ENCODE data around the gene COL1A1.

The COL1A1 gene

DNA sequence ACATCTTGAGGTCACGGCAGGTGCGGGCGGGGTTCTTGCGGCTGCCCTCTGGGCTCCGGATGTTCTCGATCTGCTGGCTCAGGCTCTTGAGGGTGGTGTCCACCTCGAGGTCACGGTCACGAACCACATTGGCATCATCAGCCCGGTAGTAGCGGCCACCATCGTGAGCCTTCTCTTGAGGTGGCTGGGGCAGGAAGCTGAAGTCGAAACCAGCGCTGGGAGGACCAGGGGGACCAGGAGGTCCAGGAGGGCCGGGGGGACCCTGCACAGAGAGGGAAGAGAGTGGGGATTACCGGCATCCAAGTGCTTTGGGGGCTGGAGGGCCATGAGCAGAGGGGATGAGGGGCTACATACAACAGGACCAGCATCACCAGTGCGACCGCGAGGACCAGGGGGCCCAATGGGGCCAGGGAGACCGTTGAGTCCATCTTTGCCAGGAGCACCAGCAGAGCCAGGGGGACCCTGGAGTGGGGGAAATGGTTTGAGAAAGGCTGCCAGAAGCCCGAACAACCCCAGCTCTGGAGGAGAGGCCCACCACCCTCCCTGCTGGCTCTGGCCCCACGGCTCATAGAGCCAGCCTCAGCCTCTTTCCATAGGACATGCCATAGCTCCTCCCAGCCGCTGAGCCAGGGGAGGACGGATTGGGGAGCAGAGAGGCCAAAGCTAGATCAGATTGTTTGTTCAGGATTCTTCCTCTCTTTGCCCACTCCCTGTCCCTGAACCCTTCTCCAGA lies 14.6 kb downstream of the COL1A1 start:
- no peak for DNase-seq (ENCODE audit: low spot score)

DNA sequence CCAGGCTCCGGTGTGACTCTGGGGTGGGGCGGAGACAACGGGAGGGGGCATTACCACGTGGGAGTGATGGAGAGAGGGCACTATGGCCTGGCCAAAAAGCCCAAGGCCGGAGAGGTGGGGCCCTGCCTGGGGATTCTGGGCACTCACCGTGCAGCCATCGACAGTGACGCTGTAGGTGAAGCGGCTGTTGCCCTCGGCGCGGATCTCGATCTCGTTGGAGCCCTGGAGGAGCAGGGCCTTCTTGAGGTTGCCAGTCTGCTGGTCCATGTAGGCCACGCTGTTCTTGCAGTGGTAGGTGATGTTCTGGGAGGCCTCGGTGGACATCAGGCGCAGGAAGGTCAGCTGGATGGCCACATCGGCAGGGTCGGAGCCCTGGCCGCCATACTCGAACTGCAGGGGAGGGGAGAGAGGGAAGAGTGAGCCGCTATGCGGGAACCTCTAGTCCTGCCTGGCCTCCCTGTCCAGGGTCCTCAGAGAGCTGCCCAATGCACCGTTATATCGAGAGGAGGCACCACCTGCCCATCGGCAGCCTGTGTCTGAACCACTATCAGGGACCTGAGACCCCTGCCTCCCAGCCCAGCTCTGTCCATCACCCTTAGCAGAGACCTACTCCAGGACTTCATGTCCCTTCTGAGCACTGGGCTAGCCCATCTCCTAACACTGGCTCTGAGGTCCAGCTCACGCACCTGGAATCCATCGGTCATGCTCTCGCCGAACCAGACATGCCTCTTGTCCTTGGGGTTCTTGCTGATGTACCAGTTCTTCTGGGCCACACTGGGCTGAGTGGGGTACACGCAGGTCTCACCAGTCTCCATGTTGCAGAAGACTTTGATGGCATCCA lies 15.6 kb downstream of the COL1A1 start:
- no peak for DNase-seq (ENCODE audit: low spot score)

DNA sequence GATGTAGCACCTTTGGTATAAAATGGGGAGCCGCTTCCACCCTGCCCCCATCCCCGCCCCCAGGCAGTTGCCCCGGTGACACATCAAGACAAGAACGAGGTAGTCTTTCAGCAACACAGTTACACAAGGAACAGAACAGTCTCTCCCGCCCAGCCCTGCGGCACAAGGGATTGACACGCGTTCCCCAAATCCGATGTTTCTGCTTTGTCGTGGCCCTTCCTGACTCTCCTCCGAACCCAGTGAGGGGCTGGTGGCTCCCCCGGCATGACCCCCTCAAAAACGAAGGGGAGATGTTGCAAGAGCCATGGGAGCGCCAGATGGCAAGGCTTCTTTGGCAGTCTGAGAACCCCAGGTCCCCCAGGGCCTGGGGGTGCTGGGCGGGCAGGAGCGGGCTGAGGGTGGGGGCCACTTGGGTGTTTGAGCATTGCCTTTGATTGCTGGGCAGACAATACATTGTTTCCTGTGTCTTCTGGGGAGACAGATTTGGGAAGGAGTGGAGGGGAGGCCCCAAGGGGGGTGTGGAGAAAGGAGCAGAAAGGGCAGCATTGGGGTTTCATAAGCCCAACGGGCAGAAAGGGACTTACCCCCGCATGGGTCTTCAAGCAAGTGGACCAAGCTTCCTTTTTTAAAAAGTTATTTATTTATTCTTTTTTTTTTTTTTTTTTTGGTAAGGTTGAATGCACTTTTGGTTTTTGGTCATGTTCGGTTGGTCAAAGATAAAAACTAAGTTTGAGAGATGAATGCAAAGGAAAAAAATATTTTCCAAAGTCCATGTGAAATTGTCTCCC lies 16.6 kb downstream of the COL1A1 start:
- no peak for DNase-seq (ENCODE audit: low spot score)

DNA sequence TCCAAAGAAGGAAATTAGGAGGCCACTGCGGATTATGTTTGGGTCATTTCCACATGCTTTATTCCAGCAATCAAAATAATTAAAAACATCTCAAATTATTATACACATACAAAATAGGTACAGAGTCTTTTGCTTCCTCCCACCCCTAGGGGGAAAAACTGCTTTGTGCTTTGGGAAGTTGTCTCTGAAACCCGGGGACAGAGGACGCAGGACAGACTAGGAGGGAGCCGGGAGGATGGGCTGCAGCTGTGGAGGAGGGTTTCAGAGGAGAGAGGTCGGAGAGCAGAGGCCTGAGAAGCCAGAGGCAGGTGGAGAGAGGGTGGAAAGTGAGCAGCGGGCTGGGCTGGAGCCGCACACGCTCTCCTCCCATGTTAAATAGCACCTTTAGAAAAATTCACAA lies 17.4 kb downstream of the COL1A1 start:
- DNase-seq (ENCODE audit: low spot score) = no peak

DNA sequence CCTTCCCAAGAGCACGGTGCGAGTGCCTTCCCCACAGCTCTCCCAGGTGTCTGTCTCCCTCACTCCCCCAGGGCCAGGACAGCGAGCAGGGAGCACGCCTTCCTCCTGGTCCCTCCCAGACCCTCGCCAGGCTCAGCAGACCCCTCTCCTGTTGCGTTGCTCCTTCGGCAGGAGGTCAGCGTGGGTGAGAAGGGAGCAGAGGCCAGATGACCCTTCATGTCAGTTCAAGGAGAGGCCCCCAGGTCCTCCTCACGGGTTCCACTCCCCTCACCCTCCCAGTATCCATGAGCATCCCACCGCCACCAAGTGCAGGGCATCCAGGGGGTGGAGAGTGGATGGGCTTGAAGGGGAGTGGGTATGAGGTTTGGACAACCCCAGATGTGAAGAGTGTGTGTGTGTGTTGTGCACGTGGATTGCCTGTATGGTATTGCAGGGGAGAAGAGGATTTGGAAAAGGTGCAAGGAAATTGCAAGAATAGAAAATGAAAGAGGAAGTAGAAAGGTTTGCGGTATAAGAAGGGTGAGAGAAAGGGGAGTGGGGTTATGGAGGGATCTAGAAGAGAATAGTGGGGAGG lies 17.9 kb downstream of the COL1A1 start:
- no peak for DNase-seq (ENCODE audit: low spot score)

DNA sequence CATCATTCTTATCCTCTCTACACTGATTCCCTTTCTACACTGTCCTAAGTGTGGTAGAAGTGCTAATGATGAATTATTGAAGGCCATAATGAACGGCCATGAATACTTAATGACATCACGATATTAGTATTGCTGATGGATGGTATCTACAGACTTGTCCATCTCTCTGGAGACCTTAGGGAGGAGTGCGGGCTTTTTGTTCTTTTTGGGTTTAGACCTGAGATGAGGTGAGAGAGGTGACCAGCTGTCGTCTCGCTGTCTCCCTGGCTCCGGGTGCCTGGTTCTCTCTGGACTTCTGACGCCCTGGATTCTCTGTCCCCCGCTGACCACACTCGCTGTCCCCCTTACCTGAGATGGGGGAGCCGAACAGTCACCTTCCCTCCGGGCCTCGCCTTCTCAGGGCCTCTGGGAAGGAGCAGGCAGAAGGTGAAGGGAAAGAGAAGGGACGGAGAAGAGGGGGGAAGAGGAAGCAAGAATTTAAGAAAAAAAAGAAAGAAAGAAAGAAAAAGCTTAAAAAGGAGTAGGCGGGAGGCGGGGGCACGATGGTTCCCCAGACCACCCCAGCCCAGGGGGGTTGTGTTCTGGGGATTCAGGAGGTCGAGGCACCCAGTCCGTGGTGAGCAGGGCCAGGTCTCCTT lies 18.5 kb downstream of the COL1A1 start:
- no peak for DNase-seq (ENCODE audit: low spot score)

DNA sequence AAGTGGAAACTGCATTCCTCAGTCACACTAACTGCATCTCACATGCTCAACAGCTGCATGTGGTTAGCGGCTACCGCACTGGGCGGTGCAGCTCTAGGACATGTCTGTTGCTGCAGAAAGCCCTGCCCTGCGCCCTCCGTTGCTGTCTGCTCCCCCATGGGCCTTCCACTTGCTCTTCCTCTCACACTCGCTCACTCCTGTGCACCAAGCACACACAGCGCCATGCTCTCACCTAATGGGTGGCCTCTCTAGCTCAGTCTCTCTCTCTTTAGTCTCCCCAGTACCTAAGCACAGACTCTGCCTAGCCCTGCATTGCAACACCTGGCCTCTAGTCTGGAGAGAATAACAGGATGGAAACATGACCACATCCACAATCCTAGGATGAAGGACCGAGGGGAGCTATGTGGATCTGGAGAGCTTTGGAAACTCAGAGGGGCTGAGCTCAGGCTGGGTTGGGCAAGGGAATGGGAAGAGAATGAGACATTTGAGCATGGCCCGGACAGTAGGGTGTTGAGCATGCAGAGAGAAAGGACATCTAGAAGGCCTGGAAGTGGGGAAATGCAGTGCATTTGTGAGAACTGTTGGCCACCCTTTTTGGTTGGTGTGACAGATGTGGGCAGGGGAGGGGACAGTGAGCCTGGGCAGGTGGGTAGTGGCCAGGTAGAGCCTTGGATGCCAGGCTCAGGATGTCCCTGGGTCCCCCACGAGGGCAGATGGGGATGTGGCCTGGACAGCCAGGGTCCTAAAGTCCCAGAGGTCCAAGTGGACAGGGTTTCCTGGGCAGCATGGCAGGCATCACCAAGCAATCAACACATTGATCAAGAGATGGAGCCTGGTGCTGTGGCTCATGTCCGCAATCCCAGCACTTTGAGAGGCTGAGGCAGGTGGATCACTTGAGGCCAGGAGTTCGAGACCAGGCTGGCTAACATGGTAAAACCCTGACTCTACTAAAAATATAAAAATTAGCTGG lies 19.6 kb downstream of the COL1A1 start:
- DNase-seq (ENCODE audit: low spot score) = no peak

DNA sequence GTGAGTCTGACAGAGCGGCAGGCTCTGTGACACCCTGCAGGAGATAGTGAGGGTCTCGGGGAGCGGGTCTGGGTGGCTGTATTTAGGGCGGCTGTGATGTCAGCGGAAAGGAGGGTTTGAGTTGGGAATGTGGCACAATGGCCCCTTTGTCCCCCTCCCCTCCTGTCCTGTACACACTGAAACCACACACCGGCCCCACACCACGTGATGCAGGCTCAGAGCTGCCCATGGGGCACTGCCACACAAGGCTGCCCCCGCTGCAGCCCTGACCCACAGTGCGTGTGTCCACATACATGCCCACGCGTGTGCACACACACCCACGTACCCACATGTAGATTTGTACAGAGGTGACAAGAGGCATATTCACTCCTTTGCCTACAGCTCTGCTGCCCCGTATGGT lies 20.3 kb downstream of the COL1A1 start:
- DNase-seq (ENCODE audit: low spot score) = no peak

DNA sequence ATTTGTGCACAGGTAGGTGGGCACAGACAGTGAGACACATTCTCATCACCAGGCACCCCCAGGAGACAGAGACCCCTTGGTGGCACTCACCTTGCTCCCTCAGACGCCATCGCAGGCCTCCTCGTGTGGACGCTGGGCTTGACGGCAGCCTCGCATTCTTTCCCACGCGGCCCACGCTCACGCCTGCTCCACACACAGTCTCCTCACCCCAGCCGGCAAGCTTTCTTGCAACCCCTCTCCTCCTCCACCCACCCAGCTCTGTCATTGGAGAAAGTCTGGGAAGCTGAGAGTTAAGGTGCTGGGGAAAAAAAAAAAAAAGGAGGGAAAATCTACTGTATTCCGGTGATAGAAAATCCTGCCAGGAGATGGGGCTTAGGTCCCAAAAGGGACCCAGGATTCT lies 20.8 kb downstream of the COL1A1 start:
- DNase-seq (ENCODE audit: low spot score) = no peak

DNA sequence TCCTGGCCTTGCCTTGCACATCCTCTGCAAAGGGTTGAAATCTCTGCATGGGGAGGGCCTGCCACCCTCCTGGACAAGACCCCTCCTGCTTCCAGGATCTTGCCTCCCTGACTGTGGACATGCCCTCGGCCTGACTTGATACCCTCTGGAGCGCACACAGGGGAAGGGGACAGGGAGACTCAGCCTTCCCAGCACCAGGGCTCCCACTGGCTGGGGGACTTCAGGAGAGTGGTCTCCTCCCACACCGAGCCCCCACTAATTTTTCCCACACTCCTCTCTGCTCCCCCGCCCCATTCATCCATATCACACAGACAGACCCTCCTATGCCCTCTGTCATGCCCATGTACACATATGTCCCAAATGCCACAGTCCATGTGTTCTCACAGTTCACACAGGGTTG lies 21.3 kb downstream of the COL1A1 start:
- DNase-seq (ENCODE audit: low spot score) = no peak

DNA sequence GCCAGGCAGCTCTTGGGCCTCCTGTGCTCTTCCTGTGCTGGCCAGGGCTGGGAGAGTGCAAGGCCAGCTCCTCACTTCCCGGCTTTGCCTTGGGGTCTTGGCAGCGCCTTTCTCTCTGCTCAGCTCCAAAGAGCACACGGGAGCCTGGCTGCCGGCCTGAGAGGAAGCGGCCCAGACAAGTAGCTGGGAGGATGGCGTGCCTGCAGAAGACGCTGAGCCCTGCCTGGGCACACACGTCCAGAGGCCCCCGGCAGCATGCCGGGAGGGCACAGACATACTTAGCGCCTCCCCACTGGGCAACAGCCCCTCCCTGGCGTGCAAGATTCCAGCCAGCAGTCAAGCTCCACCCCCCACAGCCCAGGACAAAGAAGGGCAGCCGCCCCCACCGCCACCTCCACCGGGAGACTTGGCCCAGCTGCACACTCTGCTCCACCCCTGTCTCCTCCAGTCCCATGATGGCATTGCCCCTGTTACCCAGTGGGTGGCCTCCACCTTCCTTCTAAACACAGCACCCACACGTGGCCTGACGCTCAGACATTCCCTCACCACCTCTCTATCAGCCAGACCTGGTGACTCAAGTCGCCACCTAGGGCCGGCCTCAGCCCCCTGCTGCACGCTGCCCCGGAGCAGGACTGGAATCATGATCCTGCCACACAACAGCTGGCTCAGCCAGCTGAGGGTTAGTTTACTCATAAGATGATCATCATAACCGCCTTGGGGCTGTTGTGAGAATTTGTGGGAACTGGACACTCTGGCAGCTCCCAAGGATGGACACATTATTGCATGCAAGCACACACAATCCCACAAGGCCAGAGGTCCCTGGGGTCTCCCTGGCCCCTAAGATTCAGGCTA lies 23.2 kb downstream of the COL1A1 start:
- peak; percentile 89 for DNase-seq (ENCODE audit: low spot score)

DNA sequence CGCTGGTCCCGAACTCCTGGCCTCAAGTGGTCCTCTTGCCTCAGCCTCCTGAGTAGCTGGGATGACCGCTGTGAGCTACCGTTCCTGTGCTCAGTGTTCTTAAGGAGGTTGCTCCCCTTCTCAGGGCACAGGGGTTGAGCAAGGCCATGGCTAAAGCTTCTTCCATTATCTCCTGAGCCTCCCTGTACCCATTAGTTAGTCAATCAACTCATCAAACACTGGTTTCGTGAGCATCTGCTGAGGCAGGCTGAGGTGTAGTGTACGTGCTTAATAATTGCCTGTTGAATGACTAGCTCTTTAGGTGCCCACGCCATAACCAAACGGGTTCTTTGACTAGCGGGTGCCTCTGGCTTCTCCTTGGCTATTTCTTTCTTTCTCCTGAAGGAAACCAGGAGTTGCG lies 24.0 kb downstream of the COL1A1 start:
- DNase-seq (ENCODE audit: low spot score) = no peak

DNA sequence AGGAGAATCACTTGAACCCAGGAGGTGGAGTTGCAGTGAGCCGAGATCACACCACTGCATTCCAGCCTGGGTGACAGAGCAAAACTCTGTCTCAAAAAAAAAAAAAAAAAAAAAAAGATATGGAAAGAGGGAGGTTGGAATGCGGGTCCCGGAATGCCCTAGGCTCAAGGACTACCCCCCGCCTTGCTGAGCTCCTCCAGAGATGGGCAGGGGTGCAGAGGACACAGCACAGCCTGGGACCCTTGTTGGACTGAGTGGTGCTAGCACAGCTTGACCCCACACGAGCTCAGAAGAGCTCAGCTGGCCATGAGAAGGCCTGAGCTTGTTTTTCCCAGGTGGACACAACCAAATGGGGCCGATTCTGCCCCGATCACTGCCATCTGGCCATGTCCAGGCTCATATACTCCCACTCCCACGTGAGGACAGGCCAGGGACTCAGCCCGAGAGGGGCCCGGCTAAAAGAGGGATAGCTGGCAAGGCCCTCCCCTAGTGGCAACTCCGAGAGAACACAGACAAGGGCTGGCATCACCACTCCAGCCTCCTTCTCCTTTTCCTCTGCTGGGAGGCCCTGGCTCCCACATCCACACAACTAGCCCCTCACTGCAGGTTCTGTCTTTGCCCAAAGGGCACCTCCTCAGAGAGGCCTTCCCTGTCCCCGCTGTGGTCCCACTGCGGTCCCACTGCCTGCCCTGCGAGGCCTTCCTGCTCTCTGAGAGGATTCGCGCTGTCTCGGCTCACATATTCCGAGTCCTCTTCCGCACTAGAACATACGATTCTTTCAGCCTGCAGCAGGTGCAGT lies 24.7 kb downstream of the COL1A1 start:
- no peak for DNase-seq (ENCODE audit: low spot score)

DNA sequence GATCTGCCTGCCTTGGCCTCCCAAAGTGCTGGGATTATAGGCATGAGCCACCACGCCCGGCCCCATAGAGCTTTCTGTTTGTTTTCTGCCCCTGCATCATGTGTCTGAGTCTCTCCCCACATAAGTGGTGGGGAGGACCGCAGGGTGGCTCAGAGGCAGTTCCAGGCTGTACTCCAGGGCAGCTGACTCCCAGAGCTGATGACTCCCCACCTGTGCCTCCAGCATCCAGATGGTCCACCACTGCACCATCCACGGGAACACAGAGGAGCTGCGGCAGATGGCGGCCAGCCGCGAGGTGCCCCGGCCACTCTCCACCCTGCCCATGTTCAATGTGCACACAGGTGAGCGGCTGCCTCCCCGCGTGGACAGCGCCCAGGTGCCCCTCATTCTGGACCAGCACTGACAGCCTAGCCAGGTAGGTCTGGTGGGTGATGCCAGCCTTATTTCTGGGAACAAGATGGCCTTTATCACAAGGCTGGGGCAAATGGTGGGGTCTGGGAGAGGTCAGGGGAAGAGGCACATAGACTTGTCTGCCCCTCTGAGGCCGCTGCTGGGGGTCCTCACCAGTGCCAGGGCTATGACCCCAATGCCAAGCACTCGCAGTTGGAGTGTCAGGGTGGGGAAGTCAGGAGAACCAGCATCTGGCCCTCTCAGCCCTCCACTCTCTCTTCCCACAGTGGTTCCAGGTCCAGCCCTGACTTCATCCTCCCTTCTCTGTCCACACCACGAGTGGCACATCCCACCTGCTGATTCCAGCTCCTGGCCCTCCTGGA lies 26.2 kb downstream of the COL1A1 start:
- DNase-seq (ENCODE audit: low spot score) = no peak

DNA sequence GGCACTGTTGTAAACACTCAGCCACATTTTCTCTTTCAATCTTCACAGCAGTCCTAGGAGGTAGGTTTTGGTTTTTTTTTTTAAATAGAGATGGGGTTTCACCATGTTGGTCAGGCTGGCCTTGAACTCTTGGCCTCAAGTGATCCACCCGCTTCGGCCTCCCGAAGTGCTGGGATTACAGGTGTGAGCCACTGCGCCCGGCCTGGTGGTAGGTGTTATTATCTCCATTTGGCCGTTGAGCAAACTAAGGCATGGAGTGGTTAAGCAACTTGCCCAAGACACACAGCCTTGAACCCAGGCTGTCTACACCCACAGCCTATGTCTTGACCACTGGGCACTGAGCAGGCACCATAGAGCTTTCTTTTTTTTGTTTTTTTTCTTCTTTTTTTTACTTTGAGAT lies 27.0 kb downstream of the COL1A1 start:
- DNase-seq (ENCODE audit: low spot score) = no peak

DNA sequence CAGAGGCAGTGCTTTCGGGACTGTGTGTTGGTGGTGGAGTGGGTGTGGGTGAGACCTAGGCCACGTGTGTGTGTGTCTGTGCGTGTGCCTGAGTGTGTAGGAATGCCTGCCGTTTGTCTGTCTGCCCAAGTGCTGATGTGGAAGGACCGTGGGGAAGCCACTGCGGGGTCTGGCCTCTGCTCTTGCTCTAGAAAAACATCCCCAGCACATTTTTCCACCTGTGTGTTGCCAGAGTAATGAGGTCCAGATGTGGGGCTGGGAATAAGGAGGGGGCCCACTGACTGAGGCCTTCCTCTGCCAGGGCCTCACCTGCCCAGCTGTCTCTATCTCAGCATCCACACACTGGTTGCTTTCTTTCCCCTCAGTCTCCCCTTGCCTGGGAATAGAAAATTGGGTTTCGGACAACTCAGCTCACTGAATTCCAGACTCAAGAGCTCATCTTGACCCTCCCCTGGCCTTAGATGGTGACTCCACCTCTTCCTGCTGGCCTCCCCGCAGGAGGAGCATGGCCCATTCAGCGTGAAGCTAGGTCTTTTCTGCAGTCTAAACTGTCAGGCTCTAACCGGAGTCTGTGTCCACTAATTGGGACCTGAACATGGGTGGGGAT lies 28.0 kb downstream of the COL1A1 start:
- DNase-seq (ENCODE audit: low spot score) = peak; percentile 30

DNA sequence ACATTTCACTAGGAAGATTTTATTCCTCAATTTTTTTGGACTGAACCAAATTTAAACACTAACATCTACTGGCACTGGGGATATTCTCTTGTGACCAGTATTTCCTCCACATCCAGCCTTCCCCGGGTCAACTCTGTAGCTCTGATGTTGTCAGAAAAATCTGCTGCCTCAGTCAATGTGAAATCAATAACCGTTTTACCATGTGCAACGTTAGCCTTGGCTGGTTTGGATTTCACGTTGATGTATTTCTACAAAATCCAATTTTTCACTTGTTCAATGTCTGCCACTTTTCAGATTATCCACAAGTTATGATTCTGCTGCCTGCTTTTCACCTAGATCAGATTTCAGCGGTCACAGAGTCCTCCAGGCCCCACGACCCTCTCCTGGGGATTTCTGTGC lies 28.5 kb downstream of the COL1A1 start:
- no peak for DNase-seq (ENCODE audit: low spot score)

DNA sequence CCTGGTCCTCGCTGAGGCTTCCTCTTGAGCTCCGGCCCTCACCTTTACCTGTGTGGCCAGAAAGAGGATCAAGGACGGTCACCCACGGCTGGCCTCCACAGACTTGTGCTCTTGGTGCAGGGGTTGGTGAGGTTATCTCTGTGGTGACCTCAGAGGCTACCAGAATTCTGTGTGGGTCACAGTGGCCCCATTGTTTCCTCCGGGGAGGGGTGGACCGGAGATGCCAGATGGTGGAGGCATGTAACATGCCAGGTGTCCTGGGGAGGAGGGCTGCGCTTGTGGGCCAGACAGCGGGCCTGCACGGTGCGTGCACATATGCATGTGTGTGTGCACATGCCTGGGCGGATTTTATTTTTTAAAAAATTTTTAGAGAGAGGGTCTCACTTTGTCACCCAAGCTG lies 29.3 kb downstream of the COL1A1 start:
- DNase-seq (ENCODE audit: low spot score) = no peak

Measured in RKO (cell line).